Raji (cell line): ENCODE data around the gene PHF12.

ENCODE experiments used
- POLR2A ChIP-seq: IDR thresholded peaks from 2 replicates; pipeline ENCODE4 v1.6.1; 2011; ENCODE audit warnings: low read depth, low read length, control low read depth; ENCODE audit not compliant: insufficient read depth

PHF12 gene

GRCh38 chr17:28895794-28896447 is 55.4 kb downstream of the PHF12 start:
- TF ChIP-seq POLR2A = no peak

GRCh38 chr17:28892024-28892423 is 59.3 kb downstream of the PHF12 start:
- TF ChIP-seq POLR2A = no peak

- TF ChIP-seq POLR2A = no peak
These were observed 60.1 kb downstream of the PHF12 start for GRCh38 chr17:28891201-28891600.

GRCh38 chr17:28889996-28890395 is 61.3 kb downstream of the PHF12 start:
- no peak for TF ChIP-seq POLR2A

- no peak for TF ChIP-seq POLR2A
These were observed 62.5 kb downstream of the PHF12 start for GRCh38 chr17:28888832-28889231.

- TF ChIP-seq POLR2A = no peak
These were observed 63.3 kb downstream of the PHF12 start for GRCh38 chr17:28887871-28888471.

GRCh38 chr17:28885951-28886350 is 65.4 kb downstream of the PHF12 start:
- TF ChIP-seq POLR2A = no peak

- no peak for TF ChIP-seq POLR2A
These were observed 66.0 kb downstream of the PHF12 start for GRCh38 chr17:28885363-28885762.

GRCh38 chr17:28883967-28884702 is 67.2 kb downstream of the PHF12 start:
- no peak for TF ChIP-seq POLR2A

GRCh38 chr17:28882154-28882895 is 69.0 kb downstream of the PHF12 start:
- TF ChIP-seq POLR2A = no peak

GRCh38 chr17:28881533-28882056 is 69.7 kb downstream of the PHF12 start:
- TF ChIP-seq POLR2A = no peak

- no peak for TF ChIP-seq POLR2A
These were observed 70.8 kb downstream of the PHF12 start for GRCh38 chr17:28880572-28880945.

- no peak for TF ChIP-seq POLR2A
These were observed 71.3 kb downstream of the PHF12 start for GRCh38 chr17:28879886-28880571.

GRCh38 chr17:28878981-28879380 is 72.3 kb downstream of the PHF12 start:
- TF ChIP-seq POLR2A = 0 out of 2 replicates have a peak, but pooled peaks have one; percentile 15
